Endothelial cell (in vitro differentiated cells): Measurements from ENCODE around the gene GPRC5D. TPM values are rescaled to one million over a fixed set of nuclear protein-coding genes. Genes with fewer than 3 reads are reported as not detected.

Source experiments
- DNase-seq: peaks from one replicate; pipeline ENCODE4 v3.0.0; 2021; ENCODE audit warnings: low spot score
- H3K27ac Mint-ChIP-seq: one replicate; pipeline ENCODE4 v1.8.0; 2021; ENCODE audit warnings: mixed read lengths, inconsistent platforms; ENCODE audit not compliant: unreplicated experiment
- H3K27me3 Mint-ChIP-seq: one replicate; pipeline ENCODE4 v1.8.0; 2021; ENCODE audit warnings: mild to moderate bottlenecking, moderate library complexity, mixed read lengths, inconsistent platforms; ENCODE audit not compliant: unreplicated experiment
- H3K36me3 Mint-ChIP-seq: one replicate; pipeline ENCODE4 v1.8.0; 2021; ENCODE audit warnings: mild to moderate bottlenecking, low read depth, mixed read lengths, inconsistent platforms; ENCODE audit not compliant: unreplicated experiment
- H3K4me1 Mint-ChIP-seq: one replicate; pipeline ENCODE4 v1.8.0; 2021; ENCODE audit warnings: mild to moderate bottlenecking, mixed read lengths, inconsistent platforms; ENCODE audit not compliant: unreplicated experiment
- H3K4me3 Mint-ChIP-seq: one replicate; pipeline ENCODE4 v1.8.0; 2021; ENCODE audit warnings: mild to moderate bottlenecking, mixed read lengths, inconsistent platforms; ENCODE audit not compliant: unreplicated experiment
- H3K9me3 Mint-ChIP-seq: one replicate; pipeline ENCODE4 v1.8.0; 2021; ENCODE audit warnings: mixed read lengths, inconsistent platforms; ENCODE audit not compliant: unreplicated experiment
- CTCF ChIP-seq: fragments of 200-600 bp; sonication (generic); IDR thresholded peaks from one replicate; pipeline ENCODE4 v1.5.0; 2021; ENCODE audit warnings: antibody characterized with exemption; ENCODE audit not compliant: unreplicated experiment
- total RNA-seq: library from RNA; stranded (reverse); fragmentation: NEBNext Ultra II Directional; extraction: Animal tissue kit (Norgen Biotek cat#: 25700); gene quantifications from one replicate; pipeline ENCODE4 v1.2.1, GENCODE V29; 2021; ENCODE audit not compliant: unreplicated experiment

Gene GPRC5D
- total RNA-seq, 1 donor from 2014 or later = not detected

- DNase-seq = peak; percentile 12
- TF ChIP-seq CTCF = no peak
- Mint-ChIP-seq H3K27me3 (no peaks in the 10 kb centered on the region), H3K4me1 (peaks cover 30% of the 10 kb centered on the region), H3K4me3 (peak overlapping the region; percentile 27), H3K36me3 (no peaks in the 10 kb centered on the region), H3K9me3 (no peaks in the 10 kb centered on the region), H3K27ac (peak overlapping the region; percentile 91)
These were observed 48.0 kb downstream of the GPRC5D start for GRCh38 chr12:12903642-12904609.

GRCh38 chr12:12902036-12902435 lies 49.9 kb downstream of the GPRC5D start:
- no peaks in the 10 kb centered on the region for H3K9me3 Mint-ChIP-seq
- DNase-seq = no peak
- no peak overlapping the region for H3K4me3 Mint-ChIP-seq
- no peak overlapping the region for H3K27ac Mint-ChIP-seq
- peaks cover 26% of the 10 kb centered on the region for H3K4me1 Mint-ChIP-seq
- TF ChIP-seq CTCF = no peak
- no peaks in the 10 kb centered on the region for H3K27me3 Mint-ChIP-seq
- H3K36me3 Mint-ChIP-seq = no peaks in the 10 kb centered on the region

GRCh38 chr12:12901158-12901791 lies 50.7 kb downstream of the GPRC5D start:
- no peak for DNase-seq
- Mint-ChIP-seq H3K27me3 (no peaks in the 10 kb centered on the region), H3K27ac (no peak overlapping the region), H3K9me3 (no peaks in the 10 kb centered on the region), H3K4me3 (no peak overlapping the region), H3K36me3 (no peaks in the 10 kb centered on the region), H3K4me1 (peaks cover 26% of the 10 kb centered on the region)
- TF ChIP-seq CTCF = no peak

- no peak overlapping the region for H3K4me3 Mint-ChIP-seq
- TF ChIP-seq CTCF = no peak
- peaks cover 26% of the 10 kb centered on the region for H3K4me1 Mint-ChIP-seq
- no peaks in the 10 kb centered on the region for H3K27me3 Mint-ChIP-seq
- no peaks in the 10 kb centered on the region for H3K9me3 Mint-ChIP-seq
- H3K36me3 Mint-ChIP-seq = no peaks in the 10 kb centered on the region
- DNase-seq = no peak
- no peak overlapping the region for H3K27ac Mint-ChIP-seq
These were observed 51.2 kb downstream of the GPRC5D start for GRCh38 chr12:12900786-12901157.
